Activated gamma-delta T cell treated with Interleukin-2 at 50 U/mL for 16 hours (primary cell): ENCODE data around the gene GPX1.

Source experiments
- DNase-seq: peaks from one replicate; pipeline ENCODE4 v3.0.0-alpha.2; 2020

Gene GPX1

DNA sequence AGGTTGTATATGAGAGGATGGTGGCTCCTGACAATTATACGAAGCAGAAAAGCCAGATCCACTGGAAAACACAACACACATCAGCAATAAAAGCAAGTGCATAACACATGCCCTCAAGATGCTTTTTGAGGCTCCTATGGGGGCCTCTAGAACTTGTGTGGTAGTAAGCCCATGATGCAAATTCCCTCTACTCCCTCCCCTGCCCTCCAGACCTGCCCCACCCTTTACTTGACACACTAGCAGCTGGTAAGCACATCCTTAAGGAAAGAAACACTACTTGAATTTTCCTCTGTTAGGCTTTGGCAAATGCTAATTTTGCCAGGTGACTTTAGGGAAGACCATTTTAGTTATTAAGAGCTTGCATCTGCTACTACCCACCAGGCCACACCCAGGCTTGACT, 47.5 kb downstream of the GPX1 start:
- DNase-seq = no peak
